Natural killer cell treated with Interleukin-12 subunit alpha and Interleukin-12 subunit beta and Interleukin-15 and Interleukin-18, amount 100 ng/mL, for 72 hours (primary cell): ENCODE results near the gene TCF7. TPM values are rescaled to one million over a fixed set of nuclear protein-coding genes. Genes with fewer than 3 reads are reported as not detected.

Source experiments
- total RNA-seq, 2 donors: library from RNA; stranded (reverse); gene quantifications; one replicate each; pipeline ENCODE4 v1.2.3, GENCODE V29; 2022

The TCF7 gene
- total RNA-seq, 2 donors from 2014 or later = 2.6 to 6.1 TPM

Other genes starting within 250 kb of the TCF7 start
- 10 to 100 TPM; 16.7 to 41.6 TPM for gene C5orf15, start 146.1 kb upstream of the TCF7 start, total RNA-seq
- gene VDAC1, start 109.7 kb upstream of the TCF7 start, total RNA-seq = 100 to 1,000 TPM; 325 to 329 TPM
- 100 to 1,000 TPM; 162 to 210 TPM for gene SKP1, start 62.3 kb downstream of the TCF7 start, total RNA-seq
- gene PPP2CA, start 111.4 kb downstream of the TCF7 start, total RNA-seq = 100 to 1,000 TPM; 126 to 185 TPM